Peyer's patch (tissue), 4 donors: ENCODE data around the gene PIGU.
"Not testable (repeated sequence)": the region's sequence is repeated elsewhere in the genome, so short reads cannot be mapped to it uniquely, and the experiment has no call there.

ENCODE experiments used
- POLR2A ChIP-seq, 2 donors: fragments of 450-650 bp; IDR thresholded peaks; one replicate each; pipeline ENCODE4 v1.5.1; 2017; ENCODE audit warnings: antibody characterized with exemption in 2 of 2, mild to moderate bottlenecking in 2 of 2, moderate library complexity in 2 of 2
- TF ChIP-seq, protein P1 (sequence below), 6 experiments: fragments of 450-650 bp in 4 of 6; fragments of 200-600 bp in 2 of 6; sonication (generic) in 1 of 6; IDR thresholded peaks; one replicate each; pipeline ENCODE4 v1.5.1; 2017 to 2019; ENCODE audit warnings: antibody characterized with exemption in 6 of 6, mild to moderate bottlenecking in 3 of 6, moderate library complexity in 1 of 6

DNA sequence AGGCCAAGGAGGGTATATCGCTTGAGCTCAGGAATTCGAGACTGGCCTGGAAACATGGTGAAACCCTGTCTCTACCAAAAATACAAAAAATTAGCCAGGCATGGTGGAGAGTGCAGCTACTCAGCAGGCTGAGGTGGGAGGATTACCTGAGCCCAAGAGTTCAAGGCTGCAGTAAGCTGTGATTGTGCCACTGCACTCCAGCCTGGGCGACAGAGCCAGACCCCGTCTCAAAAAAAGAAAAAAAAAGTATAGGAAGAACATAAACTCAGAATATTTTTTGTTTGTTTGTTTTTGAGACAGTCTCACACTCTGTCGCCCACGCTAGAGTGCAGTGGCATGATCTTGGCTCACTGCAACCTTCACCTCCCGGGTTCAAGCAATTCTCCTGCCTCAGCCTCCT lies 12.1 kb downstream of the PIGU start:
- TF ChIP-seq, protein P1, sequence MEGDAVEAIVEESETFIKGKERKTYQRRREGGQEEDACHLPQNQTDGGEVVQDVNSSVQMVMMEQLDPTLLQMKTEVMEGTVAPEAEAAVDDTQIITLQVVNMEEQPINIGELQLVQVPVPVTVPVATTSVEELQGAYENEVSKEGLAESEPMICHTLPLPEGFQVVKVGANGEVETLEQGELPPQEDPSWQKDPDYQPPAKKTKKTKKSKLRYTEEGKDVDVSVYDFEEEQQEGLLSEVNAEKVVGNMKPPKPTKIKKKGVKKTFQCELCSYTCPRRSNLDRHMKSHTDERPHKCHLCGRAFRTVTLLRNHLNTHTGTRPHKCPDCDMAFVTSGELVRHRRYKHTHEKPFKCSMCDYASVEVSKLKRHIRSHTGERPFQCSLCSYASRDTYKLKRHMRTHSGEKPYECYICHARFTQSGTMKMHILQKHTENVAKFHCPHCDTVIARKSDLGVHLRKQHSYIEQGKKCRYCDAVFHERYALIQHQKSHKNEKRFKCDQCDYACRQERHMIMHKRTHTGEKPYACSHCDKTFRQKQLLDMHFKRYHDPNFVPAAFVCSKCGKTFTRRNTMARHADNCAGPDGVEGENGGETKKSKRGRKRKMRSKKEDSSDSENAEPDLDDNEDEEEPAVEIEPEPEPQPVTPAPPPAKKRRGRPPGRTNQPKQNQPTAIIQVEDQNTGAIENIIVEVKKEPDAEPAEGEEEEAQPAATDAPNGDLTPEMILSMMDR (IDR thresholded peaks at IDR 0.05) = not testable (repeated sequence)
- not testable (repeated sequence) for TF ChIP-seq POLR2A (IDR thresholded peaks at IDR 0.05)
